Breast epithelium (tissue), 4 donors: ENCODE measurements around the gene AGBL1. TPM values are rescaled to one million over a fixed set of nuclear protein-coding genes. Genes with fewer than 3 reads are reported as not detected.

ENCODE experiments used
- DNase-seq, 2 donors: peaks; one replicate each; pipeline ENCODE4 v3.0.0-alpha.2; 2019; ENCODE audit warnings: low spot score in 2 of 2
- H3K27ac ChIP-seq, 2 donors: fragments of 200-600 bp; sonication (generic) in 1 of 2; one replicate each; pipeline ENCODE4 v1.5.1; 2016 to 2019; ENCODE audit warnings: mild to moderate bottlenecking in 1 of 2
- H3K27me3 ChIP-seq, 2 donors: fragments of 200-600 bp; sonication (generic) in 1 of 2; one replicate each; pipeline versions ENCODE4 v1.5.1 to v1.6.0; 2017 to 2019; ENCODE audit warnings: control low read depth in 1 of 2, mild to moderate bottlenecking in 1 of 2
- H3K36me3 ChIP-seq: fragments of 200-600 bp; one replicate; pipeline ENCODE4 v1.5.1; 2019
- H3K4me1 ChIP-seq, 2 donors: fragments of 200-600 bp; sonication (generic); one replicate each; pipeline ENCODE4 v1.5.1; 2016 to 2019; ENCODE audit warnings: control low read depth in 1 of 2
- H3K4me3 ChIP-seq, 3 donors: fragments of 200-600 bp; sonication (generic); 1 replicate in 2 of 3; 2 replicates in 1 of 3; pipeline ENCODE4 v1.5.1; 2016 to 2019; ENCODE audit warnings: mild to moderate bottlenecking in 3 of 3, moderate library complexity in 2 of 3
- H3K9me3 ChIP-seq, 2 donors: fragments of 200-600 bp; sonication (generic) in 1 of 2; one replicate each; pipeline ENCODE4 v1.5.1; 2016 to 2019; ENCODE audit warnings: control low read depth in 1 of 2
- CTCF ChIP-seq, 3 donors: fragments of 450-650 bp; IDR thresholded peaks; one replicate each; pipeline ENCODE4 v1.5.1; 2016 to 2017; ENCODE audit warnings: antibody characterized with exemption in 3 of 3, mild to moderate bottlenecking in 3 of 3, moderate library complexity in 3 of 3
- POLR2A ChIP-seq: fragments of 450-650 bp; IDR thresholded peaks from one replicate; pipeline ENCODE4 v1.6.1; 2016; ENCODE audit warnings: antibody characterized with exemption, mild to moderate bottlenecking, moderate library complexity
- POLR2AphosphoS5 ChIP-seq, 3 donors: sonication (generic); formaldehyde crosslinking; IDR thresholded peaks; one replicate each; pipeline ENCODE4 v1.6.1; 2017; ENCODE audit warnings: antibody characterized with exemption in 3 of 3
- intact Hi-C: fragments of 100-400 bp; cut with DNase I; formaldehyde crosslinking; loops from one replicate; pipeline ENCODE4 v1.15.1; 2023; ENCODE audit warnings: low total_unique reads
- total RNA-seq, 3 donors: library from RNA; depleted of rRNA; stranded (reverse); fragments of >200 nt; gene quantifications; one replicate each; pipeline ENCODE4 v1.1.0, GENCODE V29; 2016

Gene AGBL1
- total RNA-seq, 3 donors from 2014 or later: not detected

- Histone ChIP-seq H3K4me3 (no peak overlapping the region), H3K9me3 (no peaks in the 10 kb centered on the region), H3K27ac (no peak overlapping the region), H3K4me1 (no peaks in the 10 kb centered on the region), H3K27me3 (peaks cover 0 to 23% of the 10 kb centered on the region in 2 donors), H3K36me3 (no peaks in the 10 kb centered on the region)
- no peak for DNase-seq
- intact Hi-C loops: no loop called here
- TF ChIP-seq POLR2AphosphoS5 (IDR thresholded peaks at IDR 0.05) (no peak), POLR2A (no peak), CTCF (IDR thresholded peaks at IDR 0.05) (no peak)
Observed at GRCh38 chr15:86059851-86060250, 19.8 kb upstream of the AGBL1 start.

- no peaks in the 10 kb centered on the region for H3K9me3 ChIP-seq
- intact Hi-C loops: no loop called here
- H3K27me3 ChIP-seq: peaks cover 0 to 23% of the 10 kb centered on the region in 2 donors
- no peaks in the 10 kb centered on the region for H3K4me1 ChIP-seq
- H3K27ac ChIP-seq: no peak overlapping the region
- H3K36me3 ChIP-seq: no peaks in the 10 kb centered on the region
- no peak overlapping the region for H3K4me3 ChIP-seq
- TF ChIP-seq POLR2A (no peak), CTCF (IDR thresholded peaks at IDR 0.05) (no peak), POLR2AphosphoS5 (IDR thresholded peaks at IDR 0.05) (no peak)
- no peak for DNase-seq
Observed at GRCh38 chr15:86060674-86061073, 19.0 kb upstream of the AGBL1 start.

- intact Hi-C loops: no loop called here
- no peak overlapping the region for H3K27ac ChIP-seq
- peaks cover 0 to 23% of the 10 kb centered on the region in 2 donors for H3K27me3 ChIP-seq
- H3K9me3 ChIP-seq: no peaks in the 10 kb centered on the region
- no peak overlapping the region for H3K4me3 ChIP-seq
- no peak for DNase-seq
- H3K36me3 ChIP-seq: no peaks in the 10 kb centered on the region
- TF ChIP-seq CTCF (IDR thresholded peaks at IDR 0.05): no peak
- no peaks in the 10 kb centered on the region for H3K4me1 ChIP-seq
Observed at GRCh38 chr15:86061581-86061980, 18.1 kb upstream of the AGBL1 start.

- DNase-seq: no peak
- H3K4me3 ChIP-seq: no peak overlapping the region
- TF ChIP-seq CTCF (IDR thresholded peaks at IDR 0.05): no peak
- TF ChIP-seq POLR2A: no peak
- no peak for TF ChIP-seq POLR2AphosphoS5 (IDR thresholded peaks at IDR 0.05)
- H3K4me1 ChIP-seq: no peaks in the 10 kb centered on the region
- intact Hi-C loops: no loop called here
- peaks cover 0 to 23% of the 10 kb centered on the region in 2 donors for H3K27me3 ChIP-seq
- no peaks in the 10 kb centered on the region for H3K36me3 ChIP-seq
- H3K9me3 ChIP-seq: no peaks in the 10 kb centered on the region
- H3K27ac ChIP-seq: no peak overlapping the region
Observed at GRCh38 chr15:86062646-86063243, 16.9 kb upstream of the AGBL1 start.

- Histone ChIP-seq H3K4me3 (no peak overlapping the region), H3K36me3 (no peaks in the 10 kb centered on the region), H3K4me1 (no peaks in the 10 kb centered on the region), H3K9me3 (no peaks in the 10 kb centered on the region), H3K27ac (no peak overlapping the region), H3K27me3 (peaks cover 0 to 23% of the 10 kb centered on the region in 2 donors)
- TF ChIP-seq POLR2A: no peak
- TF ChIP-seq POLR2AphosphoS5 (IDR thresholded peaks at IDR 0.05): no peak
- TF ChIP-seq CTCF (IDR thresholded peaks at IDR 0.05): no peak
- intact Hi-C loops: no loop called here
- DNase-seq: no peak
Observed at GRCh38 chr15:86063356-86064095, 16.1 kb upstream of the AGBL1 start.
